Measurements from ENCODE around the gene RNF130.

GRCh38 chr5:179914032-179914755, 157.4 kb downstream of the RNF130 start:
- no peak for TF ChIP-seq EZH2 (IDR thresholded peaks at IDR 0.05; ENCODE audit: borderline replicate concordance, low read depth, low read length, poor library complexity, severe bottlenecking)
- TF ChIP-seq, protein P1, sequence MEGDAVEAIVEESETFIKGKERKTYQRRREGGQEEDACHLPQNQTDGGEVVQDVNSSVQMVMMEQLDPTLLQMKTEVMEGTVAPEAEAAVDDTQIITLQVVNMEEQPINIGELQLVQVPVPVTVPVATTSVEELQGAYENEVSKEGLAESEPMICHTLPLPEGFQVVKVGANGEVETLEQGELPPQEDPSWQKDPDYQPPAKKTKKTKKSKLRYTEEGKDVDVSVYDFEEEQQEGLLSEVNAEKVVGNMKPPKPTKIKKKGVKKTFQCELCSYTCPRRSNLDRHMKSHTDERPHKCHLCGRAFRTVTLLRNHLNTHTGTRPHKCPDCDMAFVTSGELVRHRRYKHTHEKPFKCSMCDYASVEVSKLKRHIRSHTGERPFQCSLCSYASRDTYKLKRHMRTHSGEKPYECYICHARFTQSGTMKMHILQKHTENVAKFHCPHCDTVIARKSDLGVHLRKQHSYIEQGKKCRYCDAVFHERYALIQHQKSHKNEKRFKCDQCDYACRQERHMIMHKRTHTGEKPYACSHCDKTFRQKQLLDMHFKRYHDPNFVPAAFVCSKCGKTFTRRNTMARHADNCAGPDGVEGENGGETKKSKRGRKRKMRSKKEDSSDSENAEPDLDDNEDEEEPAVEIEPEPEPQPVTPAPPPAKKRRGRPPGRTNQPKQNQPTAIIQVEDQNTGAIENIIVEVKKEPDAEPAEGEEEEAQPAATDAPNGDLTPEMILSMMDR (conservative IDR thresholded peaks at IDR 0.05; ENCODE audit: low read depth, low read length): no peak

Data from A673 (cell line).